D341Med (cell line): ENCODE results near the gene TDRD1.

ENCODE experiments used
- DNase-seq: peaks from one replicate; pipeline ENCODE4 v3.0.0; 2012; ENCODE audit warnings: low spot score

Gene TDRD1

DNA sequence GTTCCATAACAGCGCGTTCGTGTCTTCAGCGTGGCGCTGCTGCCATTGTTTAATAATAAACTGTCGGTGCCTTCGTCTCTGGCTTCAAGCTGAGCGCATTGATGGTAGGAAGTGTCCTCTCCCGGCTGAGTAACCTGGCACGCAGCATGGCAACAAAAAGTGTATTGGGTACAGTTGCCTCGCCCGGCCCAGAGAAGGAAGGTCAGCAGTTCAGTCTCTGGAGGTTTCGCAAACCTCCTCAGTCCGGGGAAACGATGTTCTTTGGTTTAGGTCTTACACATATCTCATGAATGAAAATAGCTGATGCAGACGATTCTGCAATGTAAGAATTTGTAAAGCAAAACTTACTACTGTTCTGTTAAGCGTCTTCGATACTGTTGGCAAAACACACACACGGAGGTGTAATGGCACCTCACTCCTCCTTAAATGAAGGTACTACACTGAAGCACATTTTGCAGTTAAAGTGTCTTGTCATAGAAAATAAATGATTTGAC, 4.4 kb upstream of the TDRD1 start:
- DNase-seq: no peak

DNA sequence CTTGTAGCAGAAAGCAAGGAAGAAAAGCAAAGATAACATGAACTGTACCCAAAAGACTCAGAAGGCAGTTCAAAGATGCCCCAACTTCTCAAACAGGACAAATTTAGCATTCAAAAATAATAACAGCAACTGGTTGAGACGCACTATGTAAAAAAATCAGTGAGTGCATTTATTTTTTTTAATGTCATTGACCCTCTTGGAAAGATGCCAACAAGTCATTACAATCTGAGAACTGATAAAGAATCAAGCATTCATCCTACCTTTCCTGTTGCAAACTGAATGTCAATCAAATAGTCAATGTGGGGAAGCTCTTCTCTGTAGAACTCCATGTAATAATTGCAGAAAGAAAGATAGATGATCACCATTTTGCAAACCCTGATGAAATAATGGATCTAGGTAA, 3.5 kb upstream of the TDRD1 start:
- DNase-seq: no peak

DNA sequence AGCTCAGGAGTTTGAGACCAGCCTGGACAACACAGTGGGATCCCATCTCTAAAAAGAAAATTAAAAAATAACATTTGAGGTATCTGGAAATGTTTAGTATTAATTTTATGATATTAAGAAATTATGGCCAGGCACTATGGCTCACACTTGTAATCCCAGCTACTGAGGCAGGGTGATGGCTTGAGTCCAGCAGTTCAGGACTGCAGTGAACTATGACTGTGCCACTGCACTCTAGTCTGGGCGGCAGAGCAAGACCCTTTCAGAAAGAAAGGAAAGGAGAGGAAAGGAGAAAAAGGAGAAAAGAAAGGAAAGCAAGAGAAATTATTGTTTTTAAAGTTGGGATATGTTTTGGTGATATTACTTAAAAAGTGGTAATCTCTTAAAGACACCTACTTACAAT, 2.6 kb upstream of the TDRD1 start:
- no peak for DNase-seq

DNA sequence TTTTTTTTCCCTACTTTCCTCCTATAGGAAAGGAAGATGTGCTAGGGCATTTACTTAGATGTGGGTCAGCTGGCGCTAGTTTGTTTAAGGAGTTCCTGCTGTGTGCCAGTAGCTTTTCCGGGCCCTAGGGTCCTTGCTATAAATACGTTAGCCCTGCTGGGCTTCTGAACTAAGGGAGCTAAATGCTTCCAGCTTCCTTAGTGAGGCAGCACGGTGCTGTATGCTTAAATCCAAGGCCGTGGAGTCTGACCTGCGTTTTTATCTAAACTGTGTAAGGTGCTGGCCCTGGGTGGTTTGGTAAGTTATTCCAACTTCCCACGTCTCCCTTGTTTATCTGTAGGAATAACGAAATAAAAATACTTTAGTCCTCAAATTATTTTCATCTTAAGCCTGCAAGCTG, 594 bp downstream of the TDRD1 start:
- no peak for DNase-seq

DNA sequence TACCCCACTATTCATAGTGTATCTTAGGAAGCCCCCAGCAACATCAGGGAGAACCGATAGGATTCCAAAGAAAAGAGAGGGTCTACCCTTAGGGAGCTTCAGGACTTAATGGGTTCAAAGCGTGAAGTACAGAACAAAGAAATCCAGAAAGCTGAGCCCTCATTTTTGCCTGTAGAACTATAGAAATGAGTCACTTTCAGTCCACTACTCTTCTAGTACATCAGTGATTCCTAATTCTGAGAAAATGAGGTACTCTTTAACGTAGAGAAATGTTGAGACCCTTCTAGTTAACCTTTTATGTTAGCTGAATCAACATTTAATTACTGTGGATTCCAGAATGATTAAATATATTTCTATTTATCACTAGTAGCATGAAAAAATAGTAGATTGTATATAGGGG, 1.8 kb downstream of the TDRD1 start:
- DNase-seq: no peak

DNA sequence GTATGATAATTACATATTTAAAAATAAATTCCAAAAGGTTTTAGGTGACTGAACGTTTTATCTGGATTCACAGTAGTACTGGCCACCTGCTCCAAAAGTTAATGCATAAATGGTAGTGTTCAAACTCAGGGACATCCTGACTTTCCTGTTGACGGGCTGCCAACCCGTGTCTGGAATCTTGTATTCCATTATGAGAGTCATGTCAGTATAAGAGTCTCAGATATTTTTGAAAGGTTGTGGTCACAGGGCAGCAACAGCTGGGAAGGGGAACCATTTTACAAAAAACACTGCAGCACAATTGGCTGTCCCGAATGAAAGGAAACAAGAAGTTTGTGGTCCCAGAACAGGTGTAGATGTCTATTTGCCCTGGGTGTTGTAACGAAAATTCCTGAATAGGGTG, 2.8 kb downstream of the TDRD1 start:
- DNase-seq: no peak

DNA sequence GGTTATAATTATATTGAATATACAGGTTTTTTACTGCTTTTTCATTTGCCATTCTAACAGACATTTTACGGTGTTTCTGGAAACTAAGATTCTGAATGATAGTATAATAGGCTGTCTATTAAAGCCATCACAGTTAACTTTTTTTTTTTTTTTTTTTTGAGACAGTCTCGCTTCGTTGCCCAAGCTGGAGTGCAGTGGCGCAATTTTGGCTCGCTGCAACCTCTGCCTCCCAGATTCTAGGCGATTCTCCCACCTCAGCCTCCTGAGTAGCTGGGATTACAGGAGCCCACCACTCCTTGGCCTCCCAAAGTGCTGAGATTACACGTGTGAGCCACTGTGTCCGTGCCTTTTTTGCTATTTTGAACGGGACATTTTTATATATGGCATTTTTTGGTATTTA, 4.4 kb downstream of the TDRD1 start:
- no peak for DNase-seq

DNA sequence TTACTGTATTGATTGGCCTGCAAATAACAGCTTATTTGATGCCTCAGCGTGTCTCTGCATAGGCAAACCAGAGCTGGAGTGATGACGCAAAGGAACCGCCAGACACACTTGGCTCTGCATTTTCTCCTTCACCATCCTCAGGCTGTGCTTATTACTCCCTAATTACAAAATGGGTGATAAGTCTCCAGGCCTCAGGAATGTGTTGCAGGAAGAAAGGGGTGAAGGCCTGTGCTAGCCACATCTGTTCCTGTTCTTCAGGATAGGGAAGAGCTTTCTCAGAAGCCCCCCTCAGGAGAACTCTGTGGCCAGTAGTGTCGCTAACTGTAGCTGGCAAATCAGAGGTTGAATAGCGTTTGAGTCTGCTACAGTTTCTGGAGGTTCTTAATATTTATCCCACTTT, 5.1 kb downstream of the TDRD1 start:
- DNase-seq: no peak

DNA sequence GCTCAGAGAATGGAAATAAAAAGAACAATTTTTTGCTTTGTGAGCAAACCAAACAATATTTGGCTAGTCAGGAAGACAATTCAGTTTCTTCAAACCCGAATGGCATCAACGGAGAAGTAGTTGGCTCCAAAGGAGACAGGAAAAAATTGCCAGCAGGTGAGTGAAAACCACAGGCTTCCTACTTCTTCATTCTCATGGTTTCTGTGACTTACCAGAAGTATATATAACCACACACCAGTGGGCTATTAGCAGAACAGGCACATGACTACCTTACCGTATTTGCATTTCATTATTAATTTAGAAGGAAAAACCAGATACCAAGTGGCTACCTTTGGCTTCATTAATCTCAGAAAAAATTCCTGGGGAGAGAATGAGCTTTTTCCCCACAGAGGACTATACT, 8.8 kb downstream of the TDRD1 start:
- DNase-seq: no peak

DNA sequence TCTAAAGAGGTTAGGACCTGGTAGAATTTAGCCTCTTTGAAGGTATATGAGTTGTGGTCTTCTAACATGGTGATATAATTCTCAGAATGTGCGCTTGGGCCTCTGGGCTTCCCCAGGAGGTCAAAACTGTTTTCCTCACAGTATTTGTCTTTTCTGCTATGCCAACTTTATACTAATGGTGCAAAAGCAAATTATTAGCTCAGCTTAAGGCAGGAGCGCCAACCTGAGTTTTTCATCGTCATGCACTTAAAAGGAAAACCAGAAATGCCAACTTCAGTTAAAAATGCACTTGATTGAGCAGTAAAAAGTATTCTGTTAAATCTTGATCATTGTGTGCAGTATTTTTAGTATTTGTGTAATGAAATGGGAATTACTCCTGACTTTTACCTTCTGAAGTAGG, 9.7 kb downstream of the TDRD1 start:
- no peak for DNase-seq

DNA sequence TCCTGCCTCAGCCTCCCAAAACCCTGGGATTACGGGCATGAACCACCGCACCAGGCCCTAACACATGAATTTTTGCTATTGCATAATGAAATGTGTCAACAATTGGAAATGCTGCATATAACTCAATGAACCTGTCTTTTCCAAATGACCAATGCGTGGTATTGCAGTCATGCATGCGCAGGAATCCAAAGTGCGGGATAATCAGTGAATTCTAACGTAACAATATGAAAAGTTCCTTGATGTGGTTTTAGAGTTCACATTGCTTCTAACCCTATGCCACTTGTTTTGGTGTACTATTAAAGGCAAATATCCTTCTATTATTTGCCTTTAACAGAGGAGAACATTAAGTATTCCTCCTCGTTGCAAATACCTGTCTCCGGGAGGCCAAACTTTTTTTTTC, 10.5 kb downstream of the TDRD1 start:
- no peak for DNase-seq

DNA sequence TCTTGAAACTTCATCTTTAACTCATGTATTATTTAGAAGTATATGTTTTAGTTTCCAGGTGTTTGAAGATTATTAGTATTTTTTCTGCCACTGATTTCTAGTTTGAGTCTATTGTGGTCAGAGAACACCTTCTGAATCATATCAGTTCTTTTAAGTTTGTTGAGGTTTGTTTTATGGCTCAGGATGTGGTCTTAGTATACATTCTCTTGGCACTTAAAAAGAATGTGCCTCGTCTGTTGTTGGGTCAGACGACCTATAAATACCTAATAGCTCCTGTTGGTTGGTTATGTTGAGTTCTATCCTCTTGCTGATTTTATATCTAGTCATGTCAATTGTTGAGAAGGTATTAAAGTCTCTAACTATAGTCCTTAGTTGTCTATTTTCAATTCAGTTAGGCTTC, 15.9 kb downstream of the TDRD1 start:
- no peak for DNase-seq

DNA sequence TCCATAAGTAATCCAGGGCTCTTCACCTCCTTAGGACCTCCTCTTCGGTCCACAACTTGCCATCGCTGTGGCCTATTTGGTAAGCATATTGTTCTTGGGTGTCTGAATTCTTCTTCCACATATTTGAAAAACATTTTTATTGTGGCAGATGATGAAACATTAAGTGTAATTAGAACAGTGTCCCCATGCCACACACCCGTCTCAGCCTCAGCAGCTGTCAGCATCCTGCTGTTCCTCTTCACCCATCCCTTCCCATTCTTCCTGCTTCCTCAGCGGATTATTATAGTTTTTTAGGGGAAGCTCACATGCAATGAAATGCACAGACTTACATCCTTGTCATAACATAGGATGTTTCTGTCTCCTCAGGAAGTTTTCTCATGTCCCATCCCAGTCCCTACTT, 20.1 kb downstream of the TDRD1 start:
- DNase-seq: no peak

DNA sequence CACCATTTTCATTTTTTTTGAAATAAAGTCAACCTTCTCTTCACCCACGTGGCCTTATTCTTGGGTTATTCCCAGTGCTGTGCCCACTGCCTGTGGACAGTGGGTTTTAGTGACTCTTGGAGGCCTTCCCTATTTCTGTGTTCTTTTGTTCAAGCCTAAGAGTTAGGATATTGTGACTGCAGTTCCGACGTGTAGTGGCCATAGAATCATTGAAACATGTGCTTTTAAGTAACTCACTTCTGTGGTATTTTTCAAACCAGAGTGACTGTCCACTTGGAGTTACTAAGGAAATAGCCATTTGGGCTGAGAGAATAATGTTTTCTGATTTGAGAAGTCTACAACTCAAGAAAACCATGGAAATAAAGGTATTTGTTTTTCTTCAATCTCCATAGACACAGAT, 23.7 kb downstream of the TDRD1 start:
- no peak for DNase-seq

DNA sequence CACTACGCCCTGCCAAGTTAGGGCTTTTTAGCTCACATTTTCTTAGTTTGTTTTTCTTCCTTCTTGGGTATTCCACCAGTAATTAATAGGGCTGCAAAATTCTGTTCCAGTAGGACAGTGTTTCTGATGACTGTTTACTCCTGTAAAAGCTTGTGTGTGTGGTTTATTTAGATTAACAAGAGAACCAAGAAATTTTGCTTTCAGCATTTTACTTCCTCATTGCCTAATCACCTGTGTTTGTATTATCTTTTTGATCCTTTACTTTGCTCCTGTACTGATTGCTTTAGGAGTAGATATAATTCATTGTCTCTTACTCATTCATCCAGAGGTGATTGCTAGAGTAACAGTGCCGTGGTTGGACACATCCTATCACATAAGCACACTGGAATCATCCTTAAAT, 27.7 kb downstream of the TDRD1 start:
- DNase-seq: no peak

DNA sequence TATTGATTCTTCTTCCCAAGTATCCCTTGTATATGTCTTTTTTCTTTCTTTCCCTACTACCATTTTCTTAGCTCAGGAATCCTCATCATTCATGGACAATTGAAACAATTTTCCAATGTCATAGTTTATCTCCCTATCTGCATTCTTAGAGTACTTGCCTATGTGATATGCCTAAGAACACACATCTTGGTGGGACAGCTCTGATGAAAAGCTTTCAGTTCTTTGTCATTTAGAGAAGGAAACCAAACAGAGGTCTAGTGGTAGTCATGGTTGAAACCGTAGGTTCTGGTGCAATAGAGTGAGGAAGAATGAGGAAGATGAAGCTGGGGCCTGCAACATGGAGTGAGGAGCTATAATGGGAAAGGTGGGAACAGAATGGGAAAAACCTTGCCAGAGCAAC, 28.2 kb downstream of the TDRD1 start:
- no peak for DNase-seq

DNA sequence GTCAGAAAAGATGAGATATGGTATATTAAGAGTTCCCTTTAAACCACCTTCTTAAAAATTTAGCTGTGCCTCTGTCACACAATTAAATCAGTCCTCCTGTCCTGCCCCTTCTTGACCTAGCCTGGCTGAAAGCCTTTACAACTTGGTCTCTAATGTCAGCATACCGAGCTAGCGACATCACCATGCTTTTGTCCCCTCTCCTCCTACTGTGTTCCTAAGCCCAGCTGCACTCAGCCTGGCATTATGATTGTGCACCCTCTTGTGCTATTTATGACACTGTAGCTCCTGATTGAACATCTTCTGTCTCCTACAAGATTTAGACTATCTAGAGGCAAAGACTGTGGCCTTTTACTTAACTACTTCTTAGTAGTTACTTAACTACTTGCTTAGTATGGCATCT, 29.2 kb downstream of the TDRD1 start:
- peak; percentile 9 for DNase-seq

DNA sequence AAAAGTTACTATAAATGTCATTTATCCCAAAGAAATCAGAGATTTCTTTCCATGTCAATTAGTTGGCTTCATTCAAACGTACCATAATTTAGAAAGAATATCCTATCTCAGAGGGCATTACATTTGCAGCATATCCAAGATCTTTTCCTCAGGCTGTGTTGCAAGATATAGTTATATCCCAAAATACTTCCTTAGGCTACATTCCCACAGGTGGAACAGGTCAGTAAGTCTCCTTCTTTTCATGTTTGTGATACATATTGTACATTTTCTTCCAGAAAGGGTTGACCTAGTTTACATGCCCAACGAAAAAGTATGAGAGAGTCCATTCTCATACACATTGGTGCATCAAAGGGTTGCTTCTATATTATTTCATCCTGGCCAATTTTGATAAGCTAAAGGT, 33.0 kb downstream of the TDRD1 start:
- no peak for DNase-seq

DNA sequence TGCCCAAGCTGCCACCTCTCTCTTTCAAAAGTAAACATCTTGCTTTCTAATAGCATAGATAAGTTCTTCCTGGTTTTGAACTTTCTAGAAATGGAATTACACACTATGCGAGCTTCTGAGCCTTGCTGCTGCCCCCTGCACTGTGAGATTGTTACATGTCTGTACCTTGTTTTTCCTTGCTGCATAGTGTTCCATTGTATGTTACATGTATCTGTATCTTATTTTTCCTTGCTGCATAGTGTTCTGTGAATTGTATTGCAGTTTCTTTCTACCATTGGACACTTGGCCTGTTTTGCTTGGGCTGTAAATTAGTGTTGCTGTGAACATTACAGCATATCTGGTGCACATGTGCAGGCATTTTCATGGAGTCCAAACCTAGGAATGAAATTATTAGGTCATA, 35.9 kb downstream of the TDRD1 start:
- no peak for DNase-seq

DNA sequence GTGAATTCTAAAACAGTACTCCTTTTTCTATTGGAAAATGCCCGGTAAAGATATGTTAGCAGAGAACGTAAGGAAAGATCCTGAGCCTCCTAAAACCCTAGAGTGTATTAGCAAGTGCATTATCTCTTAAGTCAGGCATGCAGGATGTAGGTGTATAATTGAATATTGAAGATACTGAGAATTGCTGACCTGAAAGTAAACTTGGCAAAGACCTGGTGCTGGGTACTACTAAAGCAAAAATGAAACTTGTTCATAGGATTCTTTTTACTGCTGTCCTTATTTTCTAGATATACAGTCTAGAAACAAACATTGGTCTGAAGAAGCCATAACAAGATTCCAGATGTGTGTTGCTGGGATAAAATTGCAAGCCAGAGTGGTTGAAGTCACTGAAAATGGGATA, 41.1 kb downstream of the TDRD1 start:
- DNase-seq: no peak

DNA sequence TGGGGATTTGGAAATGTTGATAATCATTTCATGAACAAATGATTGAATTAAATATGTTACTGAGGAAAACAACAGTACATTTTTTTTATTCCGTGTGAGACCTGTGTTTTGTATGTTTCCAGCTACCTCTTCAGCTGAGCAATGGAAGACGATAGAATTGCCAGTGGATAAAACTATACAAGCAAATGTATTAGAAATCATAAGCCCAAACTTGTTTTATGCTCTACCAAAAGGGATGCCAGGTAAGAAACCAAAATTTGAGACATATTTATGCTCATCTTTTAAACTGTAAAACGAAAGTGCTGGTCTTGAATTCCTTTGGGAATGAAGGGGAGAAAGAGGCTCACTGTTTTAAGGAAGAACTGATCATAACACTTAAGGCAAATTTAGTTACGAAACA, 42.1 kb downstream of the TDRD1 start:
- DNase-seq: no peak

DNA sequence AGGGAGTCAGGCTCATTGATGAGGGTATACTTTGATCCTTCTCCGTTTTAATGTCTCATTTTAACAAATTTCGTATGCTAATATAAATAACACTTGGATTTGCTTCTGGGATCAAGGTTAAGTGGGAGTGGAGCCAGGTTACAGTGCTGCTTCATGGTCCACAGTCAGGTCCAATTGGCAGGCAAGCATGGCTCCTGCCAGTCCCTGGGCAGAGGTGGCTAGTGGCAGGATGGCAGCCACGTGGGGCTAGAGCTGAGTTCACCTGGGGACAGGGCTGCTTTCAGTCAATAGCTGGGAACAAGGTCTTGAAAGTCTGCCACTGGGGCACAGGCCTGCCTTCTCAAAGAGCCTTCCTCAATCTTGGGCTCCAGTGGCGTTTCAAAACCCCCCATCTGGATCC, 43.9 kb downstream of the TDRD1 start:
- no peak for DNase-seq

DNA sequence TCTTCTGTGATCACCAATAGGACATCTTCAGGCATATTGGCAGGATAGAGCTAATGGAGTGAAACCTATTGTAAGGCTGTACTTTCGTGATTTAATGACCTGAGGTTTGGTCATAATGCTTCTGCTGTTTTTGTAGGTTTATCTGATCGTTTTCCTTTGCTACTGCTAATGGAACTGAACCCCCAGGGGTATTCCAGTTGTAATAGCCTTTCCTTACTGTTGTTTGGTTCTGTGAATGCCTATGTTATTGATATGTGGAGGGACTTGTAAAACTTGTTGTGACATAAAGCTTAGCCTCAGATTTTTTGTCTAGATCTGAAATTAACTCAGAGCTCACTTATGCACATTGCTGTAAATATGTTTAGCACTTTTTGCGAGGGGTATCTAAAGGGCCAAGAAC, 49.0 kb downstream of the TDRD1 start:
- no peak for DNase-seq

DNA sequence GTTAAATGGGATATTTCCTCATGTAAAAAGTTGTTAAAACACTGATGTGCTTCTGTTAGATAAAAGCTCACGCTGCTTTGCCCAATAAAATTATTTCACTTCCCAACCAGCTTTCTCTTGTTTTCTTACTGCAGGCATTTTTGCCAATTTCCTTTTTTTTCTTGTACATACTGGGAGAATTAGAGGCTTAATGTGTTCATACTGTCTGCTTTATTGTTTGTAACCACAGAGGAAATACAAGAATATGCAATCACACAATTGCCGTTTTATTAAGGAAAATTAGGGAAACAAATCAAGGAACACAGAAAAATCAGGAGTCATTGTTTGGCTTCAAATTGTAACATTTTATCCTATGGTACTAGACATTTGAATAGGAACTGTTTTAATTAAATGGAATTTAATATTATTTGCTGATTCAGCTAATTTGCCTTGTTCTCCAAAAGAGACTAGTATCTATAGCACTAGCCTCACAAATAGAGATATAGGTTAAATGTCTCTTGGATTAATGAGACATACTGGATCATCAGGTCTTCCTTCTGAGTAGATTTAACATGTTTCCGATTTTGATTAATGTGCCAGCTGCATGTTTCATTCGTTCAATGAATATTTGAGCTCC, 53.5 kb downstream of the TDRD1 start:
- DNase-seq: no peak

DNA sequence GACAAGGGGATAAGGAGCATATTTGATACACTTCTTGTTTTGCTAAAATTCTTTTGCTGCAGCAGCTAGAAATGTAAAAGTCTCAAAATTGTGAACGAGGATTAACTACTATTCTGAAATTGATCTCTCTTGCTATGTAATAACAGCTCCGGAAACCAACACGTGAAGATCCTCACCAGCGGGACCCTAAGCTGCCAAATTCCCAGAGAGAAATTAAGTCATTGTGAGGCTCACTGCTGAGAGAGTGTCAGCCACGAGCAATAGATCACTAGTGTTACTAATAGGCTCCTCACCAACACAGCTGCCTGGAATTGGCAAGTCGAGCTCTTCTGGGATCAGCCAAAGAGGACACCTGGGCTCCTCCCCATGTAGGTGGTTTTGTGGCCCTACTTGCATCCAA, 54.3 kb downstream of the TDRD1 start:
- no peak for DNase-seq
